LNCaP clone FGC (cell line): ENCODE data around the gene GIPC1.

Experiments
- DNase-seq: peaks from one replicate; pipeline ENCODE4 v3.0.0-alpha.2; 2011; ENCODE audit warnings: low read depth
- H3K4me3 ChIP-seq: 2 replicates; pipeline ENCODE4 v1.5.1; 2011; ENCODE audit warnings: mild to moderate bottlenecking, low read depth, low read length, control low read depth
- TF ChIP-seq, protein P1 (sequence below): IDR thresholded peaks from 2 replicates; pipeline ENCODE4 v1.5.1; 2012; ENCODE audit warnings: mild to moderate bottlenecking; ENCODE audit not compliant: control insufficient read depth, insufficient read depth; ENCODE audit errors: extremely low read depth

The GIPC1 gene

DNA sequence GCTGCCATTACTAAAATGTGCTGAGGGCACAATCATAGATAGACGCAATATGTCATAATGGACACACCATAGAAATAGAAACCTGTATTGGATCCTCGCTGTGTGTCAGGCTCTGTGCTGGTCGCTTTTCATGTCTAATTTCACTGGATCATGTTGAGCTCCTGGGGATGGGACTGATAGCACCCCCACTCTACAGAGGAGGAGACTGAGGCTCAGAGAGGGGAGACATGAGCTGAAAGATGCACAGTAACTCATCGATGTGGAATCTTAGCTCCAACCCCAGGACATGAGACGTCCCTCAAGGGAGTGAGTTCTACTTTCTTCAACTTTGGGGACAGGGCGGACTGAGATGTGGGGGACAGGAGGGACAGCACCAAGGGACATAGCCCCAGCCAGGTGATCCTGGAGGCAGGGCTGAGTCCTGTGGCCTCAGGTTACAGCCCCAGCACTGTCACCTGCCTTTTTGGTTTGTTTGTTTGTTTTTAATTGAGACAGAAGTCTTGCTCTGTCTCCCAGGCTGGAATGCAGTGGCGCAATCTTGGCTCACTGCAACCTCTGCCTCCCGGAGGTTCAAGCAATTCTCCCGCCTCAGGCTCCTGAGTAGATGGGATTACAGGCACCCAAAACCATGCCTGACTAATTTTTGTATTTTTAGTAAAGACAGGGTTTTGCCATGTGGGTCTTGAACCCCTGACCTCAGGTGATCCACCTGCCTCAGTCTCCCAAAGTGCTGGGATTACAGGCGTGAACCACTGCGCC is 6.6 kb upstream of the GIPC1 start:
- no peak for DNase-seq
- H3K4me3 ChIP-seq = no peak overlapping the region
- TF ChIP-seq, protein P1, sequence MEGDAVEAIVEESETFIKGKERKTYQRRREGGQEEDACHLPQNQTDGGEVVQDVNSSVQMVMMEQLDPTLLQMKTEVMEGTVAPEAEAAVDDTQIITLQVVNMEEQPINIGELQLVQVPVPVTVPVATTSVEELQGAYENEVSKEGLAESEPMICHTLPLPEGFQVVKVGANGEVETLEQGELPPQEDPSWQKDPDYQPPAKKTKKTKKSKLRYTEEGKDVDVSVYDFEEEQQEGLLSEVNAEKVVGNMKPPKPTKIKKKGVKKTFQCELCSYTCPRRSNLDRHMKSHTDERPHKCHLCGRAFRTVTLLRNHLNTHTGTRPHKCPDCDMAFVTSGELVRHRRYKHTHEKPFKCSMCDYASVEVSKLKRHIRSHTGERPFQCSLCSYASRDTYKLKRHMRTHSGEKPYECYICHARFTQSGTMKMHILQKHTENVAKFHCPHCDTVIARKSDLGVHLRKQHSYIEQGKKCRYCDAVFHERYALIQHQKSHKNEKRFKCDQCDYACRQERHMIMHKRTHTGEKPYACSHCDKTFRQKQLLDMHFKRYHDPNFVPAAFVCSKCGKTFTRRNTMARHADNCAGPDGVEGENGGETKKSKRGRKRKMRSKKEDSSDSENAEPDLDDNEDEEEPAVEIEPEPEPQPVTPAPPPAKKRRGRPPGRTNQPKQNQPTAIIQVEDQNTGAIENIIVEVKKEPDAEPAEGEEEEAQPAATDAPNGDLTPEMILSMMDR = no peak

DNA sequence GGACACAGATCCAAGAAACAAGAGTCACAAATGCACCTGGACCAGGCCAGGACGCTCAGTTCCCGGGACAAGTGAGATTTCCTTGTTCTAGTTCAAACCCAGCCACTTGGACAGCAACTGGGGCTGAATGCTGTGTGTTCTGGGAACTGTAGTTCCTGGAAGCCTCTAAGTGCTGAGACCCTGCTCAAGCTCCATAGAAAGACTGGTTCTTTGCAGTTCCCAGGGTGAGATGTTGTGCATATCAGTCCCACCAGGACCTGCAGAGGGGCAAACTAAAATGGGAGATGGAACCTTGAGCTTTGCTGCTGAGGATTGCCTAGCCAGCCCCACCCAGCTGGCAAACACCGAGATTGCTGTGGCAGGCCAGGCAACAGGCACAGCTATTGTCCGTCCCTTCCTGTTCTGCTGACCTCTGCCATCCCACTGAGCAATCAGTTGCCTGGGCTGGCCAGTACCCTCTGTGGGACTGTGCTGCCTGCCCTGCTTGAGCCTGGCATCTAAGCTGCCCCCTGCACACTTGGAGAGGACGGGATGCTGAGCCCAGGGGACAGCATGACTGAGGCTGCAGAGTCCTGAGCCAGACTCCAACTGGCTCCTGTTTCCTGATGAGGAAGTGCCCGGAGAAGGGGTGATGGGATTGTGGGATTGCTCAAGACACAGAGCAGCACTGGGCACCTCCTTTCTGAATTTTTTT is 1.4 kb upstream of the GIPC1 start:
- H3K4me3 ChIP-seq = no peak overlapping the region
- TF ChIP-seq, protein P1 = no peak

DNA sequence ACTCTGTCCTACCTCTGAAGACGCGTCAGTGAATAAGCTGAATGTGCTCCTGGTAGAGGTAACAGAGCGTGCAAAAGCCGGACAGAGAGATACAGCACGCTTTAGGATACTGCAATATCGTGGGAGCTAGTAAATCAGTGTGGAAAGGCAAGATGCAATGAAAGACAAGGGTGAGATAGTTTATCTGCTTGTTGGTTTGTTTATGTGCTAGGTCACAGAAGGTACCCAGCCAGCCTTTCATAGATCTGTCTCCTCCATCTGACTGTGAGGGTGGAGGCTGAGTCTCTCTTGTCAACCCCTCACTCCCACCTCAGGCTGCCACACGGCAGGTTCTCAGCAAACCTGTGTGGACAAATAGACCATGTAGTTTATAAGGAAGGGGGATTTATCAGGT is 904 bp upstream of the GIPC1 start:
- no peak overlapping the region for H3K4me3 ChIP-seq
- TF ChIP-seq, protein P1 = no peak

More for the DNA sequence above, 1.4 kb upstream of the GIPC1 start:
- DNase-seq = no peak

DNA sequence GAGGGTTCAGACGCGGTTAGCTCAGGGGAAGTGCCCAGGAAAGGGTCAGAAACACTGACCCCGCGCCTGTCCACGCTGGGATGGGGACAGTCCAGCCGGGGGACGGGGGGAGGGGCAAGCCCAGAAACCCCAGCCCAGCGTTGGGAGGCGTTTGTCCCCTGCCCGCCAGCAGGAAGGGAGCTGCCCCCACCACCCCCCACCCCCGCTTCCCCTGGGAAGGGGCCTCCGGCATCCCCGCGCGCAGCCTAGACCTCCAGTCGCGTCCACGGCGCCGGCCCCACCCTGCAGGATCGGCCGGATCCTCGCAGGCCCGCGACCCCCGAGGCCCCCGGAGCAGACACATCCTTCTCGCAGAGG is 277 bp downstream of the GIPC1 start:
- H3K4me3 ChIP-seq = peak overlapping the region; percentile 85
- no peak for DNase-seq
- TF ChIP-seq, protein P1 = no peak

More for the DNA sequence above, 904 bp upstream of the GIPC1 start:
- DNase-seq = no peak

DNA sequence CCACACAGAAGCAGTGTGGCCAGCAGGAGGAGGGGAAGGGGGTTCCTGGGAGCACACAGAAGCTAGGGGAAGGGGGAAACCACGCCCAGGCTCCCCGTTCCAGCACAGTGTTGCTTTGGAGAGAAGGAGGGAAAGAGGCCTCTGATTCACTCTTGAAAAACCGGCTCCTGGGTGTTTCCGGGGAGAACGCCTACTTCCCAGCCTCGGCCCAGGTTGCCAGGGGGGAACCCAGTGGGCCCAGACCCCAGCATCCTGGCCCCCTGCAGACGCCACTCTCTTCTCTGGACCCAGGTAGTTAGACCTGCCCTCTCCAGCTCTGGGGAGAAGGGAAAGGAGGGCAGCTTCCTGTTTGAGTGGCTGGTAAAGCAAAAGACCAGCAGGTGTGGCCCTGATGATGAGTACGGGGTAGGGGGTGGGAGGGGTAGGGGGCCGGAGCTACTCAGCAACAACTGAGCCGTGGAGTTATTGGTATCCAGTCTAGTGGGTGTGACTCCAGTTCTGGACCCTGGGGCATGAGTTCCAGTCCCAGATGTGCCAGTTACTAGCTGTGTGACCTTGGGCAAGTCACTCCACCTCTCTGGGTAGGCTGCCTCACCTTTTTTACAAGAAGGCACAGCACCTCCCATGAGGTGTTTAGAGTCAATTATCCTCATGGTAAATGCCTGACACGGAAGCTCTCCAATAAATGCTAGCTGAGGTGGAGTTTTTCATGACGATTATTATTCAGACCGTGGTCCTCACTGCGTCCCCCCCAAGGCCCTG is 836 bp downstream of the GIPC1 start:
- no peak for DNase-seq
- TF ChIP-seq, protein P1 = no peak
- H3K4me3 ChIP-seq = peak overlapping the region; percentile 85

DNA sequence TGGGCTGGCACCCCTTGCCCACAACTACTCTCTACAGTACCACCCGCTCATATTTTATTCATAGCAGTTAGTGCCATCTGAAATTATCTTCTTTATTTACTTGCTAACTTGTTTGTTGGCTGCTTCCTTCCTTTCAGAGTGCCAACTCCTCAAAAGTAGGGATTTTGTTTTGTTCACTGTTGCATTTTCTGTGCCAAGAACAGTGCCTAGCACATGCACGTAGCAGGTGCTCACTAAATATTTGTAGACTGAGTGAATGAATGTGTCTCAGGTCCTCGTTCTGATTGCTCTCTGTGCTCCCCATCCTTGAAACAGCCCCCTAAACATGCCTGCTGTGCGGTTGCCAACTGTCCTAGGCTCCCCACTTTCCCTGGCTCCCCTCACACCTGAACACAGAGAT is 1.5 kb downstream of the GIPC1 start:
- TF ChIP-seq, protein P1 = no peak
- peak overlapping the region; percentile 85 for H3K4me3 ChIP-seq
- DNase-seq = no peak
